ENCODE data around the gene AZIN2. TPM values are rescaled to one million over a fixed set of nuclear protein-coding genes. Genes with fewer than 3 reads are reported as not detected.

The AZIN2 gene
- total RNA-seq, 1 experiment from 2014 or later: 0.39 TPM

- Histone ChIP-seq H2BK12ac (ENCODE audit: insufficient read length, low read depth, low read length) (no peak overlapping the region), H3K4me1 (ENCODE audit: insufficient read depth, low read length) (peaks cover 6% of the 10 kb centered on the region; the same call in 1 of the 2 replicates), H3K79me1 (ENCODE audit: insufficient read depth, low read depth, low read length, poor library complexity, severe bottlenecking) (no peaks in the 10 kb centered on the region), H3K23ac (ENCODE audit: insufficient read length, low read depth, low read length) (no peak overlapping the region), H3K27me3 (ENCODE audit: insufficient read depth, low read length) (no peaks in the 10 kb centered on the region), H3K27ac (ENCODE audit: insufficient read length, low read depth, low read length) (no peak overlapping the region), H2BK120ac (ENCODE audit: low read depth, low read length, poor library complexity, severe bottlenecking) (no peak overlapping the region), H4K5ac (ENCODE audit: insufficient read length, low read depth, low read length) (no peak overlapping the region), H2BK15ac (ENCODE audit: low read depth, low read length) (no peak overlapping the region), H3K79me2 (ENCODE audit: insufficient read depth, low read length) (no peaks in the 10 kb centered on the region), H3T11ph (ENCODE audit: low read length) (no peak overlapping the region), H3K14ac (ENCODE audit: insufficient read depth, low read length) (no peak overlapping the region), H2AFZ (ENCODE audit: low read length) (no peak overlapping the region), H4K91ac (ENCODE audit: insufficient read length, low read depth, low read length) (no peak overlapping the region), H3K9me3 (ENCODE audit: control insufficient read depth, low read depth, low read length) (no peaks in the 10 kb centered on the region), H4K20me1 (ENCODE audit: control insufficient read depth, insufficient read depth, insufficient read length) (peaks cover 2% of the 10 kb centered on the region), H3K23me2 (ENCODE audit: insufficient read length, low read depth, low read length, poor library complexity, severe bottlenecking) (no peaks in the 10 kb centered on the region), H3K9ac (ENCODE audit: extremely low read depth, insufficient read length, low read length) (no peak overlapping the region), H3K56ac (ENCODE audit: insufficient read length, low read depth, low read length) (no peak overlapping the region), H3K18ac (ENCODE audit: insufficient read length, low read depth, low read length) (no peak overlapping the region), H3K4ac (ENCODE audit: low read depth, low read length) (no peak overlapping the region), H2BK20ac (ENCODE audit: low read depth, low read length, poor library complexity, severe bottlenecking) (no peak overlapping the region), H3K4me2 (ENCODE audit: insufficient read depth, insufficient read length, low read length) (no peak overlapping the region), H4K8ac (replicated peaks; ENCODE audit: insufficient read length, low read depth, low read length) (no peak overlapping the region), H2BK5ac (ENCODE audit: insufficient read length, low read length) (no peak overlapping the region), H2AK5ac (ENCODE audit: insufficient read length, low read length) (no peak overlapping the region)
- Mint-ChIP-seq H3K4me3 (no peak overlapping the region; a peak in 1 of 5 replicates), H3K9me3 (no peaks in the 10 kb centered on the region; a peak in 2 of 5 replicates), H3K27me3 (ENCODE audit: low read depth) (peaks cover 15% of the 10 kb centered on the region), H3K4me1 (peaks cover 16 to 20% of the 10 kb centered on the region in 2 experiments), H3K36me3 (ENCODE audit: insufficient read depth in 1 of 3, low read depth in 3 of 3) (no peaks in the 10 kb centered on the region), H3K27ac (no peak overlapping the region)
- DNase-seq: no peak
- TF ChIP-seq CTCF (conservative IDR thresholded peaks at IDR 0.05): no peak
- no CpG with 5 or more reads among the region's 11 CpGs for WGBS (ENCODE audit: extremely low coverage, insufficient read length, low lambda C conversion rate)
Observed at GRCh38 chr1:33094486-33094885, 13.5 kb downstream of the AZIN2 start.

Measured in H9 (cell line).